Fibroblast of villous mesenchyme (primary cell): ENCODE data around the gene DENND2D. TPM values are rescaled to one million over a fixed set of nuclear protein-coding genes. Genes with fewer than 3 reads are reported as not detected.

Experiments used
- DNase-seq: peaks from one replicate; pipeline ENCODE4 v3.0.0-alpha.2; 2010; ENCODE audit warnings: low read depth
- H3K4me3 ChIP-seq: 2 replicates; pipeline ENCODE4 v1.5.1; 2011; ENCODE audit warnings: low read depth, mild to moderate bottlenecking, low read length
- CTCF ChIP-seq: IDR thresholded peaks from 2 replicates; pipeline ENCODE4 v1.5.1; 2012; ENCODE audit warnings: low read depth, mild to moderate bottlenecking, low read length; ENCODE audit not compliant: insufficient read depth
- total RNA-seq: library from RNA; depleted of rRNA; stranded (reverse); fragments of >200 nt; gene quantifications from 2 replicates; pipeline ENCODE4 v1.2.3, GENCODE V29; 2012

Gene DENND2D
- total RNA-seq, 1 donor, result 4.3 TPM

GRCh38 chr1:111221633-111222291 lies 21.3 kb upstream of the DENND2D start:
- TF ChIP-seq CTCF, result no peak
- DNase-seq, result peak; percentile 6
- no peak overlapping the region for H3K4me3 ChIP-seq

- no peak overlapping the region for H3K4me3 ChIP-seq
- TF ChIP-seq CTCF, result no peak
- DNase-seq, result no peak
Measured at GRCh38 chr1:111221276-111221632, 20.8 kb upstream of the DENND2D start.

- no peak overlapping the region for H3K4me3 ChIP-seq
- no peak for TF ChIP-seq CTCF
- DNase-seq, result no peak
Measured at GRCh38 chr1:111220302-111220890, 19.9 kb upstream of the DENND2D start.

GRCh38 chr1:111219557-111220286 lies 19.3 kb upstream of the DENND2D start:
- DNase-seq, result no peak
- no peak for TF ChIP-seq CTCF
- no peak overlapping the region for H3K4me3 ChIP-seq

- DNase-seq, result no peak
- no peak overlapping the region for H3K4me3 ChIP-seq
- no peak for TF ChIP-seq CTCF
Measured at GRCh38 chr1:111218701-111219556, 18.5 kb upstream of the DENND2D start.

- H3K4me3 ChIP-seq, result no peak overlapping the region
- no peak for TF ChIP-seq CTCF
- no peak for DNase-seq
Measured at GRCh38 chr1:111217183-111217910, 16.9 kb upstream of the DENND2D start.
